K562 (cell line): ENCODE data around the gene RASGRP2. TPM values are rescaled to one million over a fixed set of nuclear protein-coding genes. Genes with fewer than 3 reads are reported as not detected.
A peak's percentile ranks its signal among the peaks of the same experiment; 100 is the strongest.

Experiments
- ATAC-seq: fragments of 200-7000 bp; cut with Tn5 transposase; 3 replicates; pipeline ENCODE4 v1.9.1; 2020; ENCODE audit warnings: moderate library complexity
- BruUV-seq: library from RNA; stranded (reverse); fragments of 400-500 nt; replicated peaks from 2 replicates; lab custom pipeline; 2021; lab: Mats Ljungman, UMichigan
- CTCF ChIA-PET: fragments of 300-600 bp; formaldehyde crosslinking; extraction: SDS; loops from one replicate; lab custom pipeline; 2021; ENCODE audit warnings: low intra/inter-chr PET ratio; lab: Yijun Ruan, JAX
- POLR2A ChIA-PET: fragments of 300-600, 350-650 bp; sonication (Branson Sonifier 250); formaldehyde crosslinking; extraction: SDS; loops from one replicate; lab custom pipeline; 2021; ENCODE audit warnings: antibody characterized with exemption, inconsistent platforms; lab: Yijun Ruan, JAX
- DNase-seq, 4 experiments: peaks; one replicate each; pipeline versions ENCODE4 v3.0.0 to v3.0.0-alpha.2; 2011 to 2018; ENCODE audit warnings: low spot score in 3 of 4, mixed read lengths in 3 of 4; ENCODE audit errors: extremely low read depth in 1 of 4
- FAIRE-seq: peaks from 2 replicates; lab custom pipeline; 2011; peaks lifted over from hg19 to GRCh38; lab: Jason Lieb, UNC
- H2AFZ ChIP-seq: 2 replicates; pipeline ENCODE4 v1.6.0; 2011; ENCODE audit warnings: low read depth, low read length, control low read depth, inconsistent platforms
- H3K27ac ChIP-seq: fragments of 200-600 bp; 3 replicates; pipeline ENCODE4 v1.8.0; 2011; ENCODE audit warnings: low read depth, mild to moderate bottlenecking, control low read depth, inconsistent platforms, low read length, moderate library complexity, mixed read lengths; ENCODE audit errors: extremely low read depth
- H3K27me3 ChIP-seq, 2 experiments: fragments of 300-600 bp in 1 of 2; 2 replicates in 1 of 2; 3 replicates in 1 of 2; pipeline versions ENCODE4 v1.6.0 to v1.8.0; 2011; ENCODE audit warnings: inconsistent platforms in 2 of 2, low read length in 2 of 2, mild to moderate bottlenecking in 1 of 2, mixed read lengths in 1 of 2, moderate library complexity in 1 of 2; ENCODE audit not compliant: control insufficient read depth in 2 of 2, insufficient read depth in 2 of 2
- H3K36me3 ChIP-seq: fragments of 300-600 bp; 3 replicates; pipeline ENCODE4 v1.8.0; 2011; ENCODE audit warnings: mild to moderate bottlenecking, low read length, inconsistent platforms; ENCODE audit not compliant: control insufficient read depth, insufficient read depth
- H3K4me1 ChIP-seq, 2 experiments: fragments of 200-600 bp in 1 of 2; replicated peaks in 1 of 2; 2 replicates in 1 of 2; 3 replicates in 1 of 2; pipeline versions ENCODE4 v1.5.1 to v1.8.0; 2011; ENCODE audit warnings: inconsistent platforms in 2 of 2, low read length in 2 of 2, mild to moderate bottlenecking in 1 of 2, mixed read lengths in 1 of 2, moderate library complexity in 1 of 2; ENCODE audit not compliant: control insufficient read depth in 2 of 2, insufficient read depth in 2 of 2
- H3K4me2 ChIP-seq: 2 replicates; pipeline ENCODE4 v1.6.1; 2011; ENCODE audit warnings: low read length, control low read depth, inconsistent platforms, mixed read lengths; ENCODE audit not compliant: insufficient read depth
- H3K4me3 ChIP-seq: fragments of 200-600 bp; sonication (generic), shearing (Covaris generic); 2 replicates; pipeline ENCODE4 v1.5.1; 2016; ENCODE audit warnings: control low read depth, inconsistent platforms
- H3K79me2 ChIP-seq: fragments of 200-600 bp; 3 replicates; pipeline ENCODE4 v1.8.0; 2011; ENCODE audit warnings: low read length, inconsistent platforms; ENCODE audit not compliant: control insufficient read depth, insufficient read depth
- H3K9ac ChIP-seq, 2 experiments: 2 replicates each; pipeline versions ENCODE4 v1.6.0 to v1.6.1; 2011; ENCODE audit warnings: low read depth in 2 of 2, low read length in 2 of 2, control low read depth in 1 of 2, inconsistent platforms in 1 of 2, mild to moderate bottlenecking in 1 of 2, mixed read lengths in 1 of 2; ENCODE audit not compliant: insufficient read depth in 1 of 2
- H3K9me1 ChIP-seq: one replicate; pipeline ENCODE4 v1.6.0; 2011; ENCODE audit warnings: inconsistent platforms, mild to moderate bottlenecking, low read length, moderate library complexity; ENCODE audit not compliant: control insufficient read depth, insufficient read depth
- H3K9me3 ChIP-seq: replicated peaks from 2 replicates; pipeline ENCODE4 v1.5.1; 2011; ENCODE audit warnings: low read depth, low read length, inconsistent platforms; ENCODE audit not compliant: control insufficient read depth, insufficient read depth
- H4K20me1 ChIP-seq: replicated peaks from 2 replicates; pipeline ENCODE4 v1.6.1; 2011; ENCODE audit warnings: low read length, inconsistent platforms, mixed read lengths; ENCODE audit not compliant: control insufficient read depth, insufficient read depth
- CCNT2 ChIP-seq: IDR thresholded peaks from 2 replicates; pipeline ENCODE4 v1.6.1; 2011; ENCODE audit warnings: borderline replicate concordance, low read depth, mild to moderate bottlenecking, moderate library complexity, mixed read lengths, low read length; ENCODE audit not compliant: insufficient read length; ENCODE audit errors: extremely low read depth
- GATA2 ChIP-seq: sonication (generic); formaldehyde crosslinking; IDR thresholded peaks from 2 replicates; pipeline ENCODE4 v1.4.0; 2020; ENCODE audit warnings: mild to moderate bottlenecking, missing genetic modification reagents
- JUN ChIP-seq, 2 experiments: sonication (generic) in 1 of 2; formaldehyde crosslinking in 1 of 2; IDR thresholded peaks; 2 replicates each; pipeline versions ENCODE4 v1.6.1 to v1.8.0; 2012 to 2022; ENCODE audit warnings: borderline replicate concordance in 2 of 2, mild to moderate bottlenecking in 2 of 2, improper control_type of control experiment in 1 of 2, low read depth in 1 of 2, low read length in 1 of 2, missing genetic modification reagents in 1 of 2
- MAFK ChIP-seq: IDR thresholded peaks from 2 replicates; pipeline ENCODE4 v1.6.1; 2011; ENCODE audit warnings: low read length, improper control_type of control experiment
- MCM5 ChIP-seq: fragments of 450-650 bp; IDR thresholded peaks from 2 replicates; pipeline ENCODE4 v1.6.1; 2016; ENCODE audit warnings: low read depth
- NUFIP1 ChIP-seq: fragments of 450-650 bp; IDR thresholded peaks from 2 replicates; pipeline ENCODE4 v1.6.1; 2018; ENCODE audit not compliant: partially characterized antibody
- PCBP2 ChIP-seq: fragments of 200-400 bp; formaldehyde crosslinking; IDR thresholded peaks from 2 replicates; pipeline ENCODE4 v1.6.1; 2018; ENCODE audit warnings: low read length, low read depth, mild to moderate bottlenecking, moderate library complexity; ENCODE audit not compliant: poor library complexity, severe bottlenecking
- RBBP5 ChIP-seq: fragments of 200-600 bp; sonication (generic); IDR thresholded peaks from 2 replicates; pipeline ENCODE4 v1.6.1; 2012; ENCODE audit warnings: borderline replicate concordance, mild to moderate bottlenecking, low read length, control low read depth, inconsistent platforms; ENCODE audit not compliant: insufficient read depth, poor library complexity, severe bottlenecking
- SIX5 ChIP-seq, 2 experiments: IDR thresholded peaks; 2 replicates each; pipeline ENCODE4 v1.6.1; 2011; ENCODE audit warnings: low read length in 2 of 2, borderline replicate concordance in 1 of 2, low read depth in 1 of 2, mild to moderate bottlenecking in 1 of 2, moderate library complexity in 1 of 2; ENCODE audit not compliant: insufficient read depth in 1 of 2
- THRB ChIP-seq: fragments of 450-650 bp; formaldehyde crosslinking; conservative IDR thresholded peaks from 2 replicates; pipeline ENCODE4 v1.4.0; 2022; ENCODE audit warnings: mild to moderate bottlenecking, missing genetic modification characterization
- U2AF1 ChIP-seq: fragments of 200-400 bp; formaldehyde crosslinking; optimal IDR thresholded peaks from 2 replicates; pipeline ENCODE3; 2017; ENCODE audit warnings: mild to moderate bottlenecking, low read depth, low read length, moderate library complexity
- USF2 ChIP-seq: sonication (generic); formaldehyde crosslinking; IDR thresholded peaks from 2 replicates; pipeline ENCODE4 v1.5.0; 2020; ENCODE audit warnings: missing genetic modification reagents
- ZBTB1 ChIP-seq: sonication (generic); formaldehyde crosslinking; IDR thresholded peaks from 2 replicates; pipeline ENCODE4 v1.8.1; 2023; ENCODE audit warnings: missing genetic modification reagents, low read depth, mild to moderate bottlenecking, borderline replicate concordance
- ZNF174 ChIP-seq: fragments of 250-450 bp; sonication (Bioruptor Pico); IDR thresholded peaks from 2 replicates; pipeline ENCODE4 v1.4.0; 2020; ENCODE audit warnings: mild to moderate bottlenecking
- ZNF316 ChIP-seq: fragments of 450-650 bp; IDR thresholded peaks from 2 replicates; pipeline ENCODE4 v1.6.1; 2016
- ZNF778 ChIP-seq: fragments of 450-650 bp; formaldehyde crosslinking; IDR thresholded peaks from 2 replicates; pipeline ENCODE4 v1.4.0; 2020; ENCODE audit warnings: mild to moderate bottlenecking, moderate library complexity
- ZZZ3 ChIP-seq: fragments of 450-650 bp; IDR thresholded peaks from 2 replicates; pipeline ENCODE4 v1.6.1; 2016; ENCODE audit warnings: antibody characterized with exemption, mild to moderate bottlenecking, moderate library complexity
- WGBS: fragments of 100-300 bp; shearing (Covaris generic); methylation state at CpG from one replicate; pipeline ENCODE4 v1.1.6; 2016; ENCODE audit warnings: low coverage, mixed read lengths; ENCODE audit not compliant: insufficient coverage; ENCODE audit errors: missing lambda C conversion rate; 5-methylcytosine and 5-hydroxymethylcytosine counted together
- in situ Hi-C: fragments of 300-500 bp; cut with MboI; formaldehyde crosslinking; loops from 4 replicates; pipeline ENCODE4 v1.15.0; 2018; ENCODE audit warnings: inconsistent platforms, mixed read lengths
- intact Hi-C: fragments of 100-400 bp; cut with micrococcal nuclease; formaldehyde crosslinking; loops from 2 replicates; pipeline ENCODE4 v1.14.2; 2022
- polyA plus RNA-seq, 8 experiments: library from polyadenylated mRNA; depleted of rRNA in 4 of 8; stranded (reverse) in 5 of 8; unstranded in 3 of 8; fragments of >200 nt; fragmentation: Nextera tagmentation in 2 of 8; fragmentation: Illumina TruSeq in 1 of 8; extraction: Ambion mirVana in 2 of 8; extraction: Trizol in 1 of 8; gene quantifications; 2 replicates each; pipeline versions ENCODE4 v1.2.1 to v1.2.3, GENCODE V29; 2011 to 2014; ENCODE audit warnings: inconsistent platforms in 1 of 8, missing spikeins in 1 of 8
- total RNA-seq, 7 experiments: library from RNA; depleted of rRNA in 6 of 7; stranded (reverse); fragments of >200 nt in 6 of 7; fragmentation: Illumina TruSeq in 2 of 7; extraction: Trizol in 2 of 7; gene quantifications; 2 replicates each; pipeline versions ENCODE4 v1.2.1 to v1.2.3, GENCODE V29; 2011 to 2021; ENCODE audit warnings: low replicate concordance in 1 of 7

The RASGRP2 gene
- total and polyA plus RNA-seq, 9 of the 15 experiments (the other 6 are each of a cell fraction or from before 2014, with no cell fraction given) = 0.87 to 22.7 (median 5.5) TPM

- Histone ChIP-seq H2AFZ (peak overlapping the region; percentile 85), H3K4me3 (peak overlapping the region; percentile 47), H4K20me1 (no peaks in the 10 kb centered on the region; the same call in 1 of the 2 replicates)
- TF ChIP-seq ZNF778 (CRISPR knock-in tag) (no peak), USF2 (CRISPR knock-in tag) (no peak), ZNF174 (CRISPR knock-in tag) (no peak), NUFIP1 (no peak), MCM5 (no peak), GATA2 (no peak), THRB (CRISPR knock-in tag) (no peak), RBBP5 (no peak), MAFK (no peak), ZBTB1 (no peak), ZNF316 (no peak), SIX5 (IDR thresholded peaks at IDR 0.05; ENCODE audit: borderline replicate concordance in 1 of 2, insufficient read depth in 1 of 2, low read depth in 1 of 2, low read length in 2 of 2) (no peak), CCNT2 (peak; percentile 36), ZZZ3 (no peak), PCBP2 (no peak), JUN (IDR thresholded peaks at IDR 0.05; ENCODE audit: borderline replicate concordance, low read depth, low read length) (no peak), JUN (CRISPR knock-in tag; IDR thresholded peaks at IDR 0.05; ENCODE audit: borderline replicate concordance) (no peak), U2AF1 (no peak)
Observed at GRCh38 chr11:64745521-64746328, 1.8 kb upstream of the RASGRP2 start.

More at GRCh38 chr11:64745521-64746328, 1.8 kb upstream of the RASGRP2 start:
- ChIA-PET CTCF (no interaction called here), POLR2A (interaction anchor here (0.6 to 2.0 kb wide), 4 partner anchors 14 to 151 kb away, joined by 3 to 18 read pairs (median 9); partner anchors contain the start of gene PYGM)
- peak overlapping the region; percentile 73 for H3K27ac ChIP-seq
- no peaks in the 10 kb centered on the region for H3K9me3 ChIP-seq
- H3K9ac ChIP-seq = peak overlapping the region; percentile 61 to 89
- FAIRE-seq (peak; percentile 78), DNase-seq (peak; percentile 86 to 94 (median 92)), ATAC-seq (peak; percentile 79)
- H3K79me2 ChIP-seq = no peaks in the 10 kb centered on the region
- no peaks in the 10 kb centered on the region for H3K36me3 ChIP-seq
- intact Hi-C loops = no loop called here
- peak overlapping the region; percentile 77 for H3K4me2 ChIP-seq
- no TSS peak for BruUV-seq
- in situ Hi-C loops = no loop called here
- H3K9me1 ChIP-seq = no peaks in the 10 kb centered on the region
- no peaks in the 10 kb centered on the region; a peak in 1 of 5 replicates for H3K27me3 ChIP-seq
- H3K4me1 ChIP-seq = peaks cover 12 to 61% of the 10 kb centered on the region in 2 experiments; a peak in 3 of 5 replicates
- 3% methylated on average over 37 of the region's 52 CpGs for WGBS
